GM12864 (cell line): ENCODE data around the gene XRRA1.

Experiments
- DNase-seq: peaks from one replicate; pipeline ENCODE4 v3.0.0-alpha.2; 2011; ENCODE audit warnings: low read depth
- H3K4me3 ChIP-seq: 2 replicates; pipeline ENCODE4 v1.5.1; 2011; ENCODE audit warnings: mild to moderate bottlenecking, low read depth, low read length, control low read depth
- CTCF ChIP-seq: IDR thresholded peaks from 2 replicates; pipeline ENCODE4 v1.5.1; 2011; ENCODE audit warnings: low read depth, mild to moderate bottlenecking, moderate library complexity, low read length, control low read depth, inconsistent platforms; ENCODE audit errors: missing control alignments

Gene XRRA1

GRCh38 chr11:74984730-74985129, 35.8 kb upstream of the XRRA1 start:
- DNase-seq, result no peak
- H3K4me3 ChIP-seq, result no peak overlapping the region
- no peak for TF ChIP-seq CTCF

GRCh38 chr11:74984070-74984469, 35.2 kb upstream of the XRRA1 start:
- H3K4me3 ChIP-seq, result no peak overlapping the region
- no peak for TF ChIP-seq CTCF
- no peak for DNase-seq

GRCh38 chr11:74981888-74982287, 33.0 kb upstream of the XRRA1 start:
- H3K4me3 ChIP-seq, result no peak overlapping the region
- no peak for DNase-seq
- TF ChIP-seq CTCF, result no peak

DNA sequence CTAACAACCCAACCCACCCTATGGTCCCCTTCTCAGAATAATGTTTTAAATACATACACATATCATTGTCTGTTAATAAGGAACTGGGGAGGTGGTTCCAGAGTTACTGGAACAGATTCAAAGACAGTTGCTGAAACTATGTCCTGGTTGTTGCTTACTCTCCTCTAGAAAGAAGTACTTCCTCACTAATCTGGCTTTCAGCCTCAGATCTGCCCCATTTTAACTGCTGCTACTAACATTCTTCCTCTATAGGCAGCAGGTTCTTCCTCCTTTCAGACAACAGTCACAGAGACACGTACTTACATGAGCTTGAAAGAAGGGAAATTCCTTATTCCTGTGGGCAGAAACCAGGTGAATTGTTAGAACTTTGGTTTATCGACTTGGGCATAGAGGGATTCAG, 31.7 kb upstream of the XRRA1 start:
- TF ChIP-seq CTCF, result no peak
- no peak overlapping the region for H3K4me3 ChIP-seq
- DNase-seq, result no peak

DNA sequence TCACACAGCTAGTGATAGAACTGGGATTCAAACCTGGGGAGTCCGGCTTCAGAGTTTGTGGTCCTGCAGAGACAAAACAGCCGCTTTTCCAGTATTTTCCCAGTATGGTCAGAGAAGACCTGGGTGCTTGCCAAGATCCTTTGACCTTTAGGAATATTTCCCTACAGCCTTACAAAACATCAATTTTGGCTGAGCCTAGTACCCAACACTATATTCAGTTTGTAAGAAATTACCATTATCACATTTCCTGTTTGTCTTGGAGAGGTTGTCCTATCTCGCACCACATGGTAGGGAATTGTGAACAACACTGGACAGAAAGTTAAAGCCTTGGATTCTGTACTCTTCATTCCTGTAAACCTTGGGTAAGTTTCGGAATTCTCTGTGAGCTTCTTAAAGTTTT, 29.1 kb upstream of the XRRA1 start:
- no peak overlapping the region for H3K4me3 ChIP-seq

DNA sequence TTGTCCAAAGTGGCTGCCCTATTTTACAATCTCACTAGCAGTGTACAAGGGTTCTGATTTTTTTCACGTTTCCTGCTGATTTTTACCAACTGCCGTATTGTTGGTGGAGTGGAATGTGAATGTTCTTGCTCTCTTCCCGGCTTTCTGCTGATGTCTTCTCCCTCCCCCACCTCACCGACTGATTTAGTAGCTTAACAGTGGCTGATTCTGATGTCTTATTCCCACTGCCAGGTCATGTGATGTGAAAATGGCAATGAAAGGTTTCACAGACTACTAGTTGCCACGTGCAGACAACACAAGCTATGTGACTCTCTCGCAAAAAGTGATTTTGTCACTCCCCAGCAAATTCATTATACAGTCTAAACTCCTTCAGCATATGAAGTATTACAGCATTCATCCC, 22.5 kb upstream of the XRRA1 start:
- TF ChIP-seq CTCF, result no peak
- DNase-seq, result no peak

More for the DNA sequence above, 29.1 kb upstream of the XRRA1 start:
- TF ChIP-seq CTCF, result no peak
- no peak for DNase-seq

DNA sequence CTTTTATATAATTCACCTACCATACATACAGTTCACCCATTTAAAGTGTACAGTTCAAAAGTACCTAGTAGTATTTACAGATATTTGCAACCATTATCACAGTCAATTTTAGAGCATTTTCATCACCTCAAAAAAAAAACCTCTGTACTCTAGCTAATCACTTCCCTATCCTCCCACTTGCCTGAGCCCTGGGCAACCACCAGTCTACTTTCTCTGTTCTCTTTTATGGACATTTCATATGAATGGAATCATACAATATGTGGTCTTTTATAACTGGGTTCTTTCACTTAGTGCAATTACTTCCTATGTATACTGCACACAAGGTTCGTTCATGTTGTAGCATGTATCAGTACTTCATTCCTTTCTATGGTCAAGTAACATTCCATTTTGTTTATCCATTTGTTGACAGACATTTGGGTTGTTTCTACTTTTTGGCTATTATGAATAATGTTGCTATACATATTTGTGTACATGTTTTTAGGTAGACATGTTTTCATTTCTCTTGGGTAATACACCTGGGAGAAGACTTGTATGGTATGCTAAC, 22.0 kb upstream of the XRRA1 start:
- no peak for DNase-seq
- TF ChIP-seq CTCF, result no peak
- no peak overlapping the region for H3K4me3 ChIP-seq

More for the DNA sequence above, 22.5 kb upstream of the XRRA1 start:
- H3K4me3 ChIP-seq, result no peak overlapping the region
